Left cardiac atrium (tissue), 2 donors: ENCODE data around the gene GIPC1. TPM values are rescaled to one million over a fixed set of nuclear protein-coding genes. Genes with fewer than 3 reads are reported as not detected.

Source experiments
- microRNA-seq, 2 donors: library from miRNA; unstranded; fragments of <30 nt; microRNA quantifications; one replicate each; pipeline ENCODE4 v1.2.0, GENCODE V29; 2020
- total RNA-seq, 2 donors: library from RNA; stranded (reverse); fragmentation: NEBNext Ultra II Directional; extraction: Animal tissue kit (Norgen Biotek cat#: 25700); gene quantifications; one replicate each; pipeline ENCODE4 v1.2.1, GENCODE V29; 2021
- donor health status: DM: no; HTN: yes; CAD: no; lungs with severe emphysema.
- donor health status: DM: yes; HTN: yes; CAD: no.

Gene GIPC1
- total RNA-seq, 2 donors from 2014 or later: 49.7 to 49.8 TPM

Small RNA genes lying within 50 kb of the gene (microRNA-seq; reads per million reads assigned to microRNA genes)
- 0 reads per million in 2 donors for gene MIR639

Other genes with a start within 250 kb of the GIPC1 start
- gene ADGRE5, start 114.7 kb downstream of the GIPC1 start, total RNA-seq: 10 to 100 TPM; 41.6 to 43.8 TPM
- 10 to 100 TPM; 31.8 to 41.6 TPM for gene DDX39A, start 76.8 kb downstream of the GIPC1 start, total RNA-seq
- 100 to 1,000 TPM; 119 to 146 TPM for gene PKN1, start 62.8 kb downstream of the GIPC1 start, total RNA-seq
- gene PTGER1, start 20.8 kb downstream of the GIPC1 start, total RNA-seq: under 1 TPM; 0.24 to 0.97 TPM
- gene DNAJB1, start 22.3 kb upstream of the GIPC1 start, total RNA-seq: 10 to 100 TPM; 50.7 to 70.5 TPM
- 100 to 1,000 TPM in 1 of 2 donors, 10 to 100 TPM in 1; 85.7 to 108 TPM for gene TECR, start 33.5 kb upstream of the GIPC1 start, total RNA-seq
- 100 to 1,000 TPM; 357 to 393 TPM for gene NDUFB7, start 75.9 kb upstream of the GIPC1 start, total RNA-seq
- not detected for gene CLEC17A, start 87.0 kb upstream of the GIPC1 start, total RNA-seq
- gene ADGRE3, start 178.7 kb upstream of the GIPC1 start, total RNA-seq: under 1 TPM in 1 of 2 donors, not detected in 1; 0.27 TPM
- gene ZNF333, start 193.9 kb upstream of the GIPC1 start, total RNA-seq: 1 to 10 TPM; 7.2 to 9.4 TPM